H1 (cell line): Measurements from ENCODE around the gene LAMTOR5. TPM values are rescaled to one million over a fixed set of nuclear protein-coding genes. Genes with fewer than 3 reads are reported as not detected.

Experiments
- CTCF ChIA-PET: fragments of 300-600 bp; sonication (Branson Sonifier 250); formaldehyde crosslinking; loops from one replicate; lab custom pipeline; 2021; ENCODE audit not compliant: partially characterized antibody; lab: Charles Lee
- POLR2A ChIA-PET: fragments of 300-600 bp; sonication (Branson Sonifier 250); formaldehyde crosslinking; loops from one replicate; lab custom pipeline; 2021; ENCODE audit warnings: inconsistent platforms; ENCODE audit not compliant: partially characterized antibody; lab: Charles Lee
- DNase-seq, 2 experiments: peaks; one replicate each; pipeline versions ENCODE4 v3.0.0 to v3.0.0-alpha.2; 2010 to 2022; ENCODE audit warnings: low spot score in 2 of 2, low read depth in 1 of 2, mixed read lengths in 1 of 2
- FAIRE-seq: peaks from 2 replicates; lab custom pipeline; 2011; peaks lifted over from hg19 to GRCh38; lab: Jason Lieb, UNC
- H2AFZ ChIP-seq: 2 replicates; pipeline ENCODE4 v1.8.1; 2012; ENCODE audit warnings: low read length, inconsistent platforms
- H2AK5ac ChIP-seq: 2 replicates; pipeline ENCODE4 v1.6.1; 2013; ENCODE audit warnings: low read depth, low read length
- H2BK120ac ChIP-seq: replicated peaks from 2 replicates; pipeline ENCODE3; 2013; ENCODE audit warnings: low read depth, low read length, inconsistent platforms
- H2BK12ac ChIP-seq: 2 replicates; pipeline ENCODE4 v1.6.1; 2013; ENCODE audit warnings: low read depth, low read length
- H2BK15ac ChIP-seq: 2 replicates; pipeline ENCODE4 v1.6.1; 2013; ENCODE audit warnings: low read length
- H2BK20ac ChIP-seq: 2 replicates; pipeline ENCODE4 v1.6.1; 2013; ENCODE audit warnings: low read length
- H2BK5ac ChIP-seq: 2 replicates; pipeline ENCODE4 v1.6.1; 2013; ENCODE audit warnings: low read depth, low read length
- H3K14ac ChIP-seq: 2 replicates; pipeline ENCODE4 v1.6.1; 2013; ENCODE audit warnings: inconsistent platforms; ENCODE audit not compliant: insufficient read length
- H3K18ac ChIP-seq: 2 replicates; pipeline ENCODE4 v1.6.1; 2013; ENCODE audit warnings: low read length; ENCODE audit errors: extremely low read depth
- H3K23ac ChIP-seq: 2 replicates; pipeline ENCODE4 v1.6.1; 2013; ENCODE audit warnings: inconsistent platforms; ENCODE audit not compliant: insufficient read length
- H3K23me2 ChIP-seq: 2 replicates; pipeline ENCODE4 v1.6.1; 2013; ENCODE audit warnings: low read depth, low read length
- H3K27ac ChIP-seq: 2 replicates; pipeline ENCODE4 v1.6.1; 2011; ENCODE audit warnings: low read depth, low read length, inconsistent platforms
- H3K27me3 ChIP-seq, 4 experiments: replicated peaks in 1 of 4; 1 replicate in 1 of 4; 2 replicates in 3 of 4; pipeline versions ENCODE4 v1.6.1 to v1.8.1; 2011 to 2013; ENCODE audit warnings: low read length in 3 of 4, mild to moderate bottlenecking in 3 of 4, inconsistent platforms in 2 of 4, mixed read lengths in 2 of 4, moderate library complexity in 1 of 4; ENCODE audit not compliant: control insufficient read depth in 3 of 4, insufficient read depth in 3 of 4; ENCODE audit errors: extremely low read depth in 1 of 4
- H3K36me3 ChIP-seq, 4 experiments: 2 replicates each; pipeline versions ENCODE4 v1.6.1 to v1.8.1; 2011 to 2013; ENCODE audit warnings: mild to moderate bottlenecking in 4 of 4, low read length in 3 of 4, moderate library complexity in 2 of 4, control low read depth in 1 of 4, inconsistent platforms in 1 of 4; ENCODE audit not compliant: insufficient read depth in 4 of 4, control insufficient read depth in 2 of 4
- H3K4ac ChIP-seq: replicated peaks from 2 replicates; pipeline ENCODE3; 2013; ENCODE audit warnings: low read length, low read depth, mixed read lengths, inconsistent platforms; ENCODE audit not compliant: insufficient read length
- H3K4me1 ChIP-seq, 4 experiments: replicated peaks in 1 of 4; 1 replicate in 1 of 4; 2 replicates in 3 of 4; pipeline versions ENCODE4 v1.6.1 to v1.8.1; 2011 to 2013; ENCODE audit warnings: low read length in 3 of 4, inconsistent platforms in 2 of 4, mixed read lengths in 1 of 4; ENCODE audit not compliant: insufficient read depth in 4 of 4, control insufficient read depth in 3 of 4
- H3K4me2 ChIP-seq, 2 experiments: 2 replicates each; pipeline versions ENCODE4 v1.6.1 to v1.8.1; 2011 to 2013; ENCODE audit warnings: low read depth in 2 of 2, low read length in 2 of 2, control low read depth in 1 of 2, inconsistent platforms in 1 of 2, mild to moderate bottlenecking in 1 of 2; ENCODE audit not compliant: insufficient read depth in 1 of 2
- H3K4me3 ChIP-seq, 4 experiments: fragments of 200-600, 300-600 bp in 1 of 4; sonication (generic), shearing (Covaris generic), sonication (Bioruptor Twin) in 1 of 4; 2 replicates each; pipeline versions ENCODE4 v1.5.1 to v1.8.1; 2011 to 2016; ENCODE audit warnings: low read length in 4 of 4, low read depth in 3 of 4, control low read depth in 2 of 4, inconsistent platforms in 2 of 4, mild to moderate bottlenecking in 2 of 4, mixed read lengths in 1 of 4, moderate library complexity in 1 of 4; ENCODE audit not compliant: insufficient read depth in 2 of 4; ENCODE audit errors: extremely low read depth in 1 of 4
- H3K56ac ChIP-seq: replicated peaks from 2 replicates; pipeline ENCODE3; 2013; ENCODE audit warnings: low read depth, mild to moderate bottlenecking, mixed read lengths, low read length, inconsistent platforms; ENCODE audit not compliant: insufficient read length
- H3K79me1 ChIP-seq: 2 replicates; pipeline ENCODE4 v1.6.1; 2013; ENCODE audit warnings: low read depth, low read length, control low read depth
- H3K79me2 ChIP-seq, 2 experiments: 2 replicates each; pipeline versions ENCODE4 v1.6.1 to v1.8.1; 2012 to 2013; ENCODE audit warnings: low read length in 2 of 2, mild to moderate bottlenecking in 2 of 2, inconsistent platforms in 1 of 2; ENCODE audit not compliant: insufficient read depth in 2 of 2, control insufficient read depth in 1 of 2
- H3K9ac ChIP-seq, 4 experiments: replicated peaks in 1 of 4; 1 replicate in 1 of 4; 2 replicates in 3 of 4; pipeline versions ENCODE4 v1.6.1 to v1.8.1; 2011 to 2013; ENCODE audit warnings: low read depth in 3 of 4, low read length in 3 of 4, control low read depth in 2 of 4, mild to moderate bottlenecking in 2 of 4, moderate library complexity in 2 of 4, inconsistent platforms in 1 of 4; ENCODE audit errors: extremely low read depth in 1 of 4
- H3K9me3 ChIP-seq, 2 experiments: 2 replicates each; pipeline versions ENCODE4 v1.6.1 to v1.8.1; 2012 to 2013; ENCODE audit warnings: mild to moderate bottlenecking in 2 of 2, moderate library complexity in 2 of 2, control low read depth in 1 of 2, inconsistent platforms in 1 of 2, low read depth in 1 of 2, low read length in 1 of 2, mixed read lengths in 1 of 2; ENCODE audit not compliant: insufficient read depth in 2 of 2
- H4K20me1 ChIP-seq, 2 experiments: replicated peaks in 1 of 2; 2 replicates each; pipeline versions ENCODE3 to v1.8.1; 2011 to 2013; ENCODE audit warnings: inconsistent platforms in 2 of 2, low read length in 2 of 2, mild to moderate bottlenecking in 1 of 2; ENCODE audit not compliant: insufficient read depth in 2 of 2, control insufficient read depth in 1 of 2
- H4K5ac ChIP-seq: 2 replicates; pipeline ENCODE4 v1.6.1; 2013; ENCODE audit warnings: low read length, low read depth, mixed read lengths, inconsistent platforms; ENCODE audit not compliant: insufficient read length
- H4K8ac ChIP-seq: 2 replicates; pipeline ENCODE4 v1.8.0; 2013; ENCODE audit warnings: mild to moderate bottlenecking, moderate library complexity, low read length, inconsistent platforms; ENCODE audit not compliant: insufficient read depth; ENCODE audit errors: extremely low read depth
- H4K91ac ChIP-seq: replicated peaks from 2 replicates; pipeline ENCODE3; 2013; ENCODE audit warnings: low read length, mixed read lengths, inconsistent platforms; ENCODE audit not compliant: insufficient read length
- GABPA ChIP-seq: IDR thresholded peaks from 2 replicates; pipeline ENCODE4 v1.6.1; 2011; ENCODE audit warnings: mild to moderate bottlenecking, low read length, moderate library complexity, borderline replicate concordance; ENCODE audit not compliant: insufficient read depth
- SRF ChIP-seq: IDR thresholded peaks from 2 replicates; pipeline ENCODE4 v1.6.1; 2011; ENCODE audit warnings: mild to moderate bottlenecking, low read depth, low read length, moderate library complexity
- TBP ChIP-seq: IDR thresholded peaks from 2 replicates; pipeline ENCODE4 v1.6.1; 2011; ENCODE audit warnings: low read depth, low read length, improper control_type of control experiment
- YY1 ChIP-seq: IDR thresholded peaks from 2 replicates; pipeline ENCODE4 v1.6.1; 2011; ENCODE audit warnings: low read depth, mild to moderate bottlenecking, low read length
- WGBS, 2 experiments: shearing (Covaris generic) in 1 of 2; methylation state at CpG; one replicate each; pipeline versions ENCODE4 v1.1.6 to v1.1.7; 2013 to 2015; ENCODE audit warnings: low lambda C conversion rate in 2 of 2, mixed read lengths in 2 of 2, inconsistent platforms in 1 of 2, low coverage in 1 of 2, missing lambda C conversion rate in 1 of 2; ENCODE audit not compliant: insufficient replicate concordance in 2 of 2, insufficient coverage in 1 of 2, insufficient read length in 1 of 2; ENCODE audit errors: extremely low coverage in 1 of 2, missing lambda C conversion rate in 1 of 2; 5-methylcytosine and 5-hydroxymethylcytosine counted together
- polyA plus RNA-seq, 7 experiments: library from polyadenylated mRNA; depleted of rRNA in 3 of 7; stranded (reverse) in 5 of 7; unstranded in 2 of 7; fragments of >200 nt in 5 of 7; fragments of 200-250 nt in 2 of 7; gene quantifications; 1 replicate in 5 of 7; 2 replicates in 1 of 7; 4 replicates in 1 of 7; pipeline versions ENCODE4 v1.2.1 to v1.2.3, GENCODE V29; 2011 to 2013; ENCODE audit warnings: missing spikeins in 2 of 7, mixed read lengths in 2 of 7
- total RNA-seq: library from RNA; stranded (reverse); fragmentation: NEBNext Ultra II Directional; extraction: Animal tissue kit (Norgen Biotek cat#: 25700); gene quantifications from 2 replicates; pipeline ENCODE4 v1.2.1, GENCODE V29; 2021

Gene LAMTOR5
- total and polyA plus RNA-seq, 2 of the 8 experiments (the other 6 are each of a cell fraction or from before 2014, with no cell fraction given): 84.4 to 297 TPM

DNA sequence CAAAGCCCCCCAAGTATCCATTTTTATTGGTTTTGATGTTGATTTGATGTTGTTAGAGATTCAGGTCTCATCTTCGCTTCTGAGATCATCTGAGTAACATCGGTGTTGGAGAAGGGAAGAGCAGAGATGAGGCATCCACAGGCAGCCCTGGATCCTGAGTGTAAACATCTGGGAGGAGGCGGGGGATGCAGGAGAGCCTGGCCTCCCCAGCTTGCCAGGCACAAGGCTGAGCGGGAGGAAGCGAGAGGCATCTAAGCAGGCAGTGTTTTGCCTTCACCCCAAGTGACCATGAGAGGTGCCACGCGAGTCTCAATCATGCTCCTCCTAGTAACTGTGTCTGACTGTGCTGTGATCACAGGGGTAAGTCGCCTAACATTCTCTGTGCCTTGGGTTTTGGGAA, 43.4 kb upstream of the LAMTOR5 start, which contains the start of gene PROK1:
TSS of gene PROK1 (plus strand) at position 221 of the 400 bp plus-strand sequence. CDS start at position 289, 68 bp downstream.
- DNase-seq: no peak
- Histone ChIP-seq H3K18ac (no peak within 1 kb of the TSS; the same call in 1 of the 2 replicates), H3K56ac (no peak within 1 kb of the TSS), H2BK12ac (no peak within 1 kb of the TSS; the same call in 1 of the 2 replicates), H4K20me1 (no peaks in the 10 kb centered on the region), H4K8ac (0 out of 2 replicates have a peak within 1 kb of the TSS, but pooled peaks have one; percentile 28), H3K27ac (no peak within 1 kb of the TSS), H3K4me3 (no peak within 1 kb of the TSS), H2BK120ac (no peak within 1 kb of the TSS), H2AFZ (peak within 1 kb of the TSS; percentile 58; the same call in 1 of the 2 replicates), H3K4me2 (no peak within 1 kb of the TSS), H4K91ac (no peak within 1 kb of the TSS), H2BK5ac (no peak within 1 kb of the TSS), H3K36me3 (no peaks in the 10 kb centered on the region), H3K23ac (no peak within 1 kb of the TSS), H4K5ac (no peak within 1 kb of the TSS), H3K23me2 (no peaks in the 10 kb centered on the region), H2BK15ac (no peak within 1 kb of the TSS), H3K9me3 (no peaks in the 10 kb centered on the region), H3K27me3 (no peaks in the 10 kb centered on the region), H3K9ac (no peak within 1 kb of the TSS), H3K79me1 (no peaks in the 10 kb centered on the region), H2BK20ac (0 out of 2 replicates have a peak within 1 kb of the TSS, but pooled peaks have one; percentile 25), H3K79me2 (no peaks in the 10 kb centered on the region), H3K4me1 (peaks cover 2 to 5% (median 3%) of the 10 kb centered on the region in 4 experiments; a peak in 4 of 7 replicates), H3K4ac (no peak within 1 kb of the TSS), H3K14ac (no peak within 1 kb of the TSS), H2AK5ac (no peak within 1 kb of the TSS)
- TF ChIP-seq SRF (no peak), GABPA (no peak), TBP (no peak), YY1 (no peak)
- POLR2A ChIA-PET: no interaction called here
- CTCF ChIA-PET: interaction anchor here (1.0 to 35.1 kb wide), 6 partner anchors 9 to 248 kb away, joined by 3 to 828 read pairs (median 14); partner anchors contain the start of gene LAMTOR5
- FAIRE-seq: no peak
- WGBS, 2 experiments: 84% methylated on average over 8 of the region's 8 CpGs; no CpG with 5 or more reads in 1 of the 2 experiments
